Activated naive CD4-positive, alpha-beta T cell treated with anti-CD3 and anti-CD28 coated beads, Interleukin-2, amount 50 U/mL, for 72 hours (primary cell): ENCODE results near the gene PSMB7. TPM values are rescaled to one million over a fixed set of nuclear protein-coding genes. Genes with fewer than 3 reads are reported as not detected.

ENCODE experiments used
- ATAC-seq, 2 donors: fragments of 150-1000 bp; cut with Tn5 transposase; 2 replicates each; pipeline ENCODE4 v1.10.0; 2021; ENCODE audit warnings: mild to moderate bottlenecking in 2 of 2, moderate library complexity in 2 of 2
- DNase-seq, 2 donors: peaks; one replicate each; pipeline ENCODE4 v3.0.0; 2021 to 2022; ENCODE audit warnings: low spot score in 2 of 2
- H3K27ac Mint-ChIP-seq, 2 donors: one replicate each; pipeline ENCODE4 v1.8.0; 2022; ENCODE audit warnings: mild to moderate bottlenecking in 2 of 2, mixed read lengths in 2 of 2
- H3K36me3 Mint-ChIP-seq, 2 donors: one replicate each; pipeline ENCODE4 v1.8.0; 2022; ENCODE audit warnings: mixed read lengths in 2 of 2
- H3K9me3 Mint-ChIP-seq, 2 donors: one replicate each; pipeline ENCODE4 v1.8.0; 2022; ENCODE audit warnings: mixed read lengths in 2 of 2
- total RNA-seq, 2 donors: library from RNA; stranded (reverse); gene quantifications; one replicate each; pipeline ENCODE4 v1.2.3, GENCODE V29; 2022

The PSMB7 gene
- total RNA-seq, 2 donors from 2014 or later: 158 to 167 TPM

GRCh38 chr9:124377551-124378406 is 37.5 kb downstream of the PSMB7 start:
- DNase-seq: no peak
- Mint-ChIP-seq H3K36me3 (peaks cover 11 to 15% of the 10 kb centered on the region in 2 donors), H3K9me3 (no peaks in the 10 kb centered on the region), H3K27ac (peak overlapping the region in 1 of 2 donors; percentile 55)
- no peak for ATAC-seq

DNA sequence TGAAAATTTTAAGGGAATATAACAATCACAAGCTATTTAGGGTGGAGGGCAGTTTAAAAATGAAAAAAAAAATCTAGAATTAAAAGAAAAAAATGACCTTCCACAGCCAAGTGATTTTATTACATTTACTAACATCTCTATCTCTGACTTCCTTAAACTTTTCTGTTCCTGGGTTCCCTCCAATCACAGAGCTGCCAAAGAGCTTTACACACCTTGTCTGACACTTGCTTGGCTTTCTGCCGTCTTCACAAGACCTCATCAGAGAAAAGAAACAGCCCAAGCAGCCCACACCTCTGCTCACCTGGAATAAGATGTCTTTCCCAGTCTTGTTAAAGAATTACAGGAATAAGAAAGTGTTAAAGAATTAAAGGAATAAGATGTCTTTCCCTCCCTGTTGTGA is 38.9 kb downstream of the PSMB7 start:
- ATAC-seq (no peak), DNase-seq (no peak)
- no peak overlapping the region for H3K27ac Mint-ChIP-seq
- H3K36me3 Mint-ChIP-seq: peaks cover 11 to 15% of the 10 kb centered on the region in 2 donors
- no peaks in the 10 kb centered on the region for H3K9me3 Mint-ChIP-seq

GRCh38 chr9:124375726-124376125 is 39.5 kb downstream of the PSMB7 start:
- Mint-ChIP-seq H3K27ac (no peak overlapping the region), H3K36me3 (peaks cover 11 to 15% of the 10 kb centered on the region in 2 donors), H3K9me3 (no peaks in the 10 kb centered on the region)
- ATAC-seq (no peak), DNase-seq (no peak)

DNA sequence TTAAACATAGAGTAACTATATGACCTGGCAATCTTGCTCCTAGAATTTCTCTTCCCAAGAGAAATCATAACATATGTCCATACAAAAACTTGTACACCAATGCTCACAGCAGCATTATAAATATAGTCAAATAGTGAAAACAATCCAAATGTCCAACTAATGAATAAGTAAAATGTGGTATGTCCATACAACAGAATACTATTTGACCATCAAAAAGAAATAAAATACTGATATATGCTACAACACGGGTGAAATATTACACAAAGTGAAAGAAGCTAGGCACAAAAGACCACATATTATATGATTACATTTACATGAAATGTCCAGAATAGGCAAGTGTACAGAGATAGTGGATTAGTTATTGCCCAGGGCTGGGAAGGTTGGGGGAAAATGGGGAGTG is 41.4 kb downstream of the PSMB7 start:
- Mint-ChIP-seq H3K36me3 (peaks cover 9 to 11% of the 10 kb centered on the region in 2 donors), H3K27ac (no peak overlapping the region), H3K9me3 (no peaks in the 10 kb centered on the region)
- ATAC-seq (no peak), DNase-seq (no peak)

- no peak for DNase-seq
- no peak for ATAC-seq
- H3K9me3 Mint-ChIP-seq: no peaks in the 10 kb centered on the region
- H3K27ac Mint-ChIP-seq: no peak overlapping the region
- H3K36me3 Mint-ChIP-seq: peaks cover 9 to 11% of the 10 kb centered on the region in 2 donors
These were observed 41.9 kb downstream of the PSMB7 start for GRCh38 chr9:124373386-124373785.

DNA sequence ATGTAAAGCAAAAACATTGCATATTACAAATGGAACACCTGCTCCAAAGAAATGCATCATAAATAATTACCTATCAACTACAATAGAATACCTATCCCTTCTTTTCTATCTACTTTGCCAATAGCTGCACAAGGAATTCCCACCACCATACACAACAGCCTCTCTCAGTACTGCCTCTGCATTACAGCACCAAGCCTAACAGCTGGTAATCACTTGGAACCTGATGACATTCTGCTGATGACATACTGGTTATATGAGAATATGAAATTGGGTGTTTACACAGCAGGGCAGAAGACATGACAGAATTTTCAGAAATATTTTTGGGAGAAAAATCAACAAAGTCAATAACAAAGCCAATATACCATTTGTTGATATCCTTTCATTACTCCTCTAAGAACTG is 43.2 kb downstream of the PSMB7 start:
- ATAC-seq (no peak), DNase-seq (no peak)
- Mint-ChIP-seq H3K27ac (peak overlapping the region in 1 of 2 donors; percentile 16), H3K36me3 (peaks cover 9 to 11% of the 10 kb centered on the region in 2 donors), H3K9me3 (no peaks in the 10 kb centered on the region)

GRCh38 chr9:124370896-124371582 is 44.2 kb downstream of the PSMB7 start:
- ATAC-seq: no peak
- no peak overlapping the region for H3K27ac Mint-ChIP-seq
- H3K9me3 Mint-ChIP-seq: no peaks in the 10 kb centered on the region
- peaks cover 9 to 10% of the 10 kb centered on the region in 2 donors for H3K36me3 Mint-ChIP-seq
- DNase-seq: no peak

GRCh38 chr9:124369231-124369797 is 45.9 kb downstream of the PSMB7 start:
- no peak for ATAC-seq
- no peak for DNase-seq
- no peaks in the 10 kb centered on the region for H3K9me3 Mint-ChIP-seq
- no peaks in the 10 kb centered on the region for H3K36me3 Mint-ChIP-seq
- H3K27ac Mint-ChIP-seq: no peak overlapping the region

DNA sequence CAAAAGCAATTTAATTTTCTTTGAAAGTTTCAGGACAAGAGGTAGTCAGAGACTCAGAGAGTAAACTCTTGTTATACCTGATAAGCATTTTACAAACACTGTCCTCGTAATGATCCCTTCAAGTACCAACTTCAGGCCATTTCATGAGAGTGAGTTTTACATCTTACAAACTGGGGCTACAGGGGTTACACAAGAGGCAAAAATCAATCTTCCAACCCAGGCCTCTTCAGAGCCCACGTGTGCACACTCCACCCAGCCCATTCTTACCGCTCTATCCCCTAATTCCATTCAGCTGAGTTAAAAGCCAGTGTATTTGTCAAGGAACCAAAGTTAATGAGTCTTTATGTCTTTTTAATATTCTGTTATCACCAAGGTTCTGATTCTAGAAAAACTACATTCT is 46.5 kb downstream of the PSMB7 start:
- Mint-ChIP-seq H3K36me3 (no peaks in the 10 kb centered on the region), H3K27ac (no peak overlapping the region), H3K9me3 (no peaks in the 10 kb centered on the region)
- no peak for ATAC-seq
- DNase-seq: no peak

GRCh38 chr9:124366476-124367220 is 48.6 kb downstream of the PSMB7 start:
- DNase-seq (no peak), ATAC-seq (peak in 1 of 2 donors; percentile 36)
- H3K27ac Mint-ChIP-seq: peak overlapping the region in 1 of 2 donors; percentile 81
- no peaks in the 10 kb centered on the region for H3K9me3 Mint-ChIP-seq
- no peaks in the 10 kb centered on the region for H3K36me3 Mint-ChIP-seq

- ATAC-seq: no peak
- no peaks in the 10 kb centered on the region for H3K9me3 Mint-ChIP-seq
These were observed 50.2 kb downstream of the PSMB7 start for GRCh38 chr9:124365036-124365435.

DNA sequence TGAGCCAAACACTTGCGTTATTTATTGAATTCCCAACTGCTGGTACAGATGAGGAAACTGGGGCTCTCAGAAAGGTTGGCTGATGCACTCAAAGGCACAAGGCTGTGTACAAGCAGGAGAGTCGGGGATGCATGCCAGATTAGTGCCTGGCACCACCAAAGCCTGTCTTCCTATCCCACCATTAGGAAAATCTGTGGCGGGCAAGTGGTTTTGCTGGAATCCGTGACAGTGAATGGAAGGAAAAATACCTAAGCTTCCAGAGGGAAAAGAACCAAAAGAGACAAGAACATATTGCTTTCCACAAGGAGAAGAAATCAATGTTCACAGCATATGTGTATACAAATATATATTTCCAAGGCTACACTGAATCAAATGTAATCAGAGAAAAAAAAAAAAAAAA is 51.1 kb downstream of the PSMB7 start:
- H3K27ac Mint-ChIP-seq: no peak overlapping the region
- no peaks in the 10 kb centered on the region for H3K9me3 Mint-ChIP-seq
- ATAC-seq: no peak
- no peaks in the 10 kb centered on the region for H3K36me3 Mint-ChIP-seq
- no peak for DNase-seq

More at GRCh38 chr9:124365036-124365435, 50.2 kb downstream of the PSMB7 start:
- H3K36me3 Mint-ChIP-seq: no peaks in the 10 kb centered on the region
- DNase-seq: no peak
- peak overlapping the region; percentile 0 to 48 for H3K27ac Mint-ChIP-seq

DNA sequence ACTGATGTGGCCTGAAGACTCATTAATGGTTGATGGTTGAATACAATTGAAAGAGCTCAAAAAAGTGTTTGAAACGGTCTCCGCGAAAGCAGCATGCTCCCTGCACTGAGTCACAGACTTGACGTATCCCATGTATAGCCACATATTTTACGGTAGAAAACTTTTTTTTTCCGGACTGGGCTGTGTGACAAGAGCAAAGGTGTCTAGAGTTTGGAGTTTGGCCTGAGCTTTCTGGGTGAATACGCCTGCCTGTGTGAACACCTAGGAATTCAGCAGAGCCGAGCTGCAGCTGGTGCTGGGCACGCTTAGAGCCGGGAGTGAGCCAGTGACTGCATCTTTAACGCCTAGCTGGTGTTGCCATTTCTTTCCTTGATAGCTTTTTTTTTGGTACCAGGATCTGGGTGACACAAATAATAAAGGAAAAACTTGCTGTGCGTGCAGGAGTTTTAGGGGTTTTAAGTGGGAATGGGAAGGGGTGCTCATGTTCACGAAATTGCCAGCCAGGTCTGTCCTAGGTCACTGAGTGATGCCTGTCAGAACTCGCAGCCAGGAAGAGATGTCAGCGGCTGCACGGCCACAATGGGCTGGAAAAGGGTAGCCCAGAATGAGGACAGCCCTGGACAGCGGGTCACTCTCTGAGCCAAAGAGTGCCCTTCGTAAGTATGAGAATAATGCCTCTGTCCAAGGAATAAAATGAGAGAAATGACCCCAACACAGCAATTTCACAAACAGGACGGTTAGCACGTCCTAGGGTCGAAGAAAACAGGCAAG is 51.7 kb downstream of the PSMB7 start:
- Mint-ChIP-seq H3K36me3 (no peaks in the 10 kb centered on the region), H3K27ac (no peak overlapping the region), H3K9me3 (no peaks in the 10 kb centered on the region)
- ATAC-seq (no peak), DNase-seq (no peak)

DNA sequence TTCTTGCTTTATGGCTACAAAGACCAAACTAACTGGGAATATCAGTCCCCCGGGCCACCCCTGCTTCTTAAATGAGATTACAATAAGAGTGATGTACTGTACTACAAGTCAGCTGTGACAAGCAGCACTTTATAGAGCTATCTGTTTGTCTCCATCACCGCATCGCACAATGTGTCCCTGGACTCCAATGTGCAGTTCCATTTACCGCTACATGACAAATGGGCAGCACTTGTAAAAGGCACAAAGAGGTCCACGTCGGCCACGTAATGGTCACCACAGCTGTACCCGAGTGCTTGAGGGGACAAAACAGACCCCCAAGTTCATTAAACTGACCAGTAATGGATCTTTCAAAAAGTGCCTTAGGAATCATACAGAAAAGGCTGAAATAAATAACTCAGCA is 54.1 kb downstream of the PSMB7 start:
- DNase-seq: no peak
- no peaks in the 10 kb centered on the region for H3K9me3 Mint-ChIP-seq
- peak overlapping the region in 1 of 2 donors; percentile 77 for H3K27ac Mint-ChIP-seq
- no peaks in the 10 kb centered on the region for H3K36me3 Mint-ChIP-seq
- ATAC-seq: no peak

- no peak for ATAC-seq
- H3K36me3 Mint-ChIP-seq: no peaks in the 10 kb centered on the region
- no peaks in the 10 kb centered on the region for H3K9me3 Mint-ChIP-seq
- H3K27ac Mint-ChIP-seq: peak overlapping the region; percentile 6 to 77
- DNase-seq: no peak
These were observed 55.2 kb downstream of the PSMB7 start for GRCh38 chr9:124359855-124360678.
